Central memory CD8-positive, alpha-beta T cell (primary cell): ENCODE data around the gene MAGEA4.

Source experiments
- ATAC-seq: fragments of 150-1000 bp; cut with Tn5 transposase; replicated peaks from 2 replicates; pipeline ENCODE4 v1.10.0; 2022; ENCODE audit warnings: mild to moderate bottlenecking, moderate FRiP score, moderate number of reproducible peaks; ENCODE audit not compliant: poor library complexity, severe bottlenecking; ENCODE audit errors: extremely low read depth
- DNase-seq, 2 donors: peaks; one replicate each; pipeline ENCODE4 v3.0.0; 2021; ENCODE audit warnings: low spot score in 2 of 2
- H3K27ac Mint-ChIP-seq: one replicate; pipeline ENCODE4 v1.8.0; 2022; ENCODE audit warnings: low read depth, mild to moderate bottlenecking, moderate library complexity, mixed read lengths
- H3K27me3 Mint-ChIP-seq: one replicate; pipeline ENCODE4 v1.8.0; 2022; ENCODE audit warnings: mixed read lengths
- H3K36me3 Mint-ChIP-seq: one replicate; pipeline ENCODE4 v1.8.0; 2022; ENCODE audit warnings: mild to moderate bottlenecking, moderate library complexity, mixed read lengths; ENCODE audit not compliant: insufficient read depth
- H3K4me1 Mint-ChIP-seq: one replicate; pipeline ENCODE4 v1.8.0; 2022; ENCODE audit warnings: mixed read lengths
- H3K4me3 Mint-ChIP-seq: one replicate; pipeline ENCODE4 v1.8.0; 2022; ENCODE audit warnings: mild to moderate bottlenecking, moderate library complexity, mixed read lengths
- H3K9me3 Mint-ChIP-seq: one replicate; pipeline ENCODE4 v1.8.0; 2022; ENCODE audit warnings: mixed read lengths

Gene MAGEA4, protein sequence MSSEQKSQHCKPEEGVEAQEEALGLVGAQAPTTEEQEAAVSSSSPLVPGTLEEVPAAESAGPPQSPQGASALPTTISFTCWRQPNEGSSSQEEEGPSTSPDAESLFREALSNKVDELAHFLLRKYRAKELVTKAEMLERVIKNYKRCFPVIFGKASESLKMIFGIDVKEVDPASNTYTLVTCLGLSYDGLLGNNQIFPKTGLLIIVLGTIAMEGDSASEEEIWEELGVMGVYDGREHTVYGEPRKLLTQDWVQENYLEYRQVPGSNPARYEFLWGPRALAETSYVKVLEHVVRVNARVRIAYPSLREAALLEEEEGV

DNA sequence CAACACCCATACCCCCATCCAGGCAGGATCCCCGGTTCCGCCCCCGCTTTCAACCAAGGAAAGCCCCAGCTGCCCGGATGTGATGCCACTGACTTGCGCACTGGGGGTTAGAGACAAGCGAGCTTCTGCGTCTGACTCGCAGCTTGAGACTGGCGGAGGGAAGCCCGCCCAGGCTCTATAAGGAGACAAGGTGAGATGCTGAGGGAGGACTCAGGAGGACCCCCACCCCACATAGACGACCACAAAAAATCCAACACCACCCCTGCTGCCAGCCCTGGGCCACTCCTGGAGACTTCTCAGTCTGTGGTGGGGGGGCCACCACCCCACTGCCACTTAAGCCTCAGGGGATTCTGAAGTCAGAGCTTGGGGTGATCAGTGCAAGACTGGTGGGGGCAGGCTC is at the start of gene MAGEA4:
Gene MAGEA4, plus strand, starts transcription at position 110 of the 400 bp plus-strand sequence. CDS start 10,776 bp downstream, outside the sequence.
- ATAC-seq = no peak
- H3K4me3 Mint-ChIP-seq = no peak within 1 kb of the TSS
- H3K9me3 Mint-ChIP-seq = no peaks in the 10 kb centered on the region

DNA sequence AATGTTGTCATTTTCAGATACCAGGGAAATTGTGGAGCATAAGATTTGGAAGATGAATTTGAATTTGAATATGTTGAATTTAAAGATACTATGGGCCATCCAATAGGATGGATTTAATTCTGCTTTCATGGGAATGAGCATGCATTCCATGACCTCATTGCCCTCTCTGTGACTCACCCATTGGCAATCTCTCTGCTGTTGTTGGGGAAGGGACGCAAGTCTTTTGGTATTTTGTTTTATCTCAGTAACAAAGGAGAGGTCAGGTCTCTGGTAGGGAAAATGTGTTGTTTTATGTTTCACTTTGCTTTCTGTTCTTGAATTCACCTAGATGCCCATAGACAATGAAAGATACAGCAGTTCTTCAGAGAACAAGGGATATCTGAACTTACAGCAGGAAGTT is 42.1 kb upstream of the MAGEA4 start:
- H3K4me3 Mint-ChIP-seq = no peak overlapping the region
- H3K4me1 Mint-ChIP-seq = no peaks in the 10 kb centered on the region
- no peak for ATAC-seq
- H3K36me3 Mint-ChIP-seq = no peaks in the 10 kb centered on the region
- H3K27me3 Mint-ChIP-seq = no peaks in the 10 kb centered on the region
- DNase-seq = no peak
- H3K27ac Mint-ChIP-seq = no peak overlapping the region
- peaks cover 13% of the 10 kb centered on the region for H3K9me3 Mint-ChIP-seq

More for the DNA sequence above, at the start of gene MAGEA4:
- H3K36me3 Mint-ChIP-seq = no peaks in the 10 kb centered on the region
- H3K27me3 Mint-ChIP-seq = no peaks in the 10 kb centered on the region
- H3K4me1 Mint-ChIP-seq = no peaks in the 10 kb centered on the region
- H3K27ac Mint-ChIP-seq = no peak within 1 kb of the TSS
- no peak for DNase-seq

- no peaks in the 10 kb centered on the region for H3K36me3 Mint-ChIP-seq
- no peaks in the 10 kb centered on the region for H3K4me1 Mint-ChIP-seq
- H3K27ac Mint-ChIP-seq = no peak overlapping the region
- no peaks in the 10 kb centered on the region for H3K27me3 Mint-ChIP-seq
- DNase-seq = no peak
- H3K4me3 Mint-ChIP-seq = no peak overlapping the region
- ATAC-seq = no peak
- peaks cover 13% of the 10 kb centered on the region for H3K9me3 Mint-ChIP-seq
These were observed 41.4 kb upstream of the MAGEA4 start for GRCh38 chrX:151871244-151871643.

- no peaks in the 10 kb centered on the region for H3K27me3 Mint-ChIP-seq
- H3K4me1 Mint-ChIP-seq = no peaks in the 10 kb centered on the region
- ATAC-seq (no peak), DNase-seq (no peak)
- no peak overlapping the region for H3K27ac Mint-ChIP-seq
- peaks cover 13% of the 10 kb centered on the region for H3K9me3 Mint-ChIP-seq
- H3K36me3 Mint-ChIP-seq = no peaks in the 10 kb centered on the region
- H3K4me3 Mint-ChIP-seq = no peak overlapping the region
These were observed 39.6 kb upstream of the MAGEA4 start for GRCh38 chrX:151873096-151873495.

- Mint-ChIP-seq H3K9me3 (peaks cover 8% of the 10 kb centered on the region), H3K4me1 (no peaks in the 10 kb centered on the region), H3K4me3 (no peak overlapping the region), H3K27me3 (no peaks in the 10 kb centered on the region), H3K36me3 (no peaks in the 10 kb centered on the region), H3K27ac (no peak overlapping the region)
- ATAC-seq (no peak), DNase-seq (no peak)
These were observed 37.2 kb upstream of the MAGEA4 start for GRCh38 chrX:151875270-151876026.

DNA sequence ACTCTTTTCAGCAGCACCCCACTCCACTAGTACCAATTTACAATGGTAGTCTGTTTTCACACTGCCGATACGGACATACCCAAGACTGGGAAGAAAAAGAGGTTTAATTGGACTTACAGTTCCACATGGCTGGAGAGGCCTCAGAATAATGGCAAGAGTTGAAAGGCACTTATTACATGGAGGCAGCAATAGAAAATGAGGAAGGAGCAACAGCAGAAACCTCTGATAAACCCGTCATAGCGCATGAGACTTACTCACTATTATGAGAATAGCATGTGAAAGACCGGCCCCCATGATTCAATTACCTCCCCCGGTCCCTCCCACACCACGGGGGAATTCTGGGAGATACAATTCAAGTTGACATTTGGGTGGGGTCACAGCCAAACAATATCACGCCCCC is 34.1 kb upstream of the MAGEA4 start:
- H3K27me3 Mint-ChIP-seq = no peaks in the 10 kb centered on the region
- no peak for ATAC-seq
- DNase-seq = no peak
- H3K9me3 Mint-ChIP-seq = no peaks in the 10 kb centered on the region
- no peaks in the 10 kb centered on the region for H3K36me3 Mint-ChIP-seq
- H3K4me3 Mint-ChIP-seq = no peak overlapping the region
- no peak overlapping the region for H3K27ac Mint-ChIP-seq
- no peaks in the 10 kb centered on the region for H3K4me1 Mint-ChIP-seq

- ATAC-seq (no peak), DNase-seq (no peak)
- H3K9me3 Mint-ChIP-seq = no peaks in the 10 kb centered on the region
- no peak overlapping the region for H3K4me3 Mint-ChIP-seq
- no peaks in the 10 kb centered on the region for H3K36me3 Mint-ChIP-seq
- no peaks in the 10 kb centered on the region for H3K4me1 Mint-ChIP-seq
- H3K27ac Mint-ChIP-seq = no peak overlapping the region
- H3K27me3 Mint-ChIP-seq = no peaks in the 10 kb centered on the region
These were observed 32.8 kb upstream of the MAGEA4 start for GRCh38 chrX:151879856-151880255.

DNA sequence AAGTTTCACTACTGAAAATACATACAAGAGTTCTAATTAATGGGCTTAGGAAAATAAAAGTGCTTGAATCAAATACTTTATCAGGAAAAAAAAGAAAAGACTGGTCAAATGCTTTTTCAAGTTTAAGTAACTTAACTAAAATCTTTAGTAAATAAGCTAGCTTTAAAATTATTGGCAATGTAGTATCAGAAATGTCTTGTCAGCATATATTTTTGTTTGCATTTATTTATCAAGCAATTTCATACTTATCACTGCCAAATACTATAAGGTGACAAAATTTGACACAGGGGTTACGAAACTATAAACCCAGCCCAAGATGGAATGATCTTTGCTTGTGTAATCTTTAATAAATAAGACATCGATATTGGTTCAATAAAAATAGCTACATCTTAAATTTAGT is 31.8 kb upstream of the MAGEA4 start:
- Mint-ChIP-seq H3K36me3 (no peaks in the 10 kb centered on the region), H3K27me3 (no peaks in the 10 kb centered on the region), H3K27ac (no peak overlapping the region), H3K4me3 (no peak overlapping the region), H3K9me3 (no peaks in the 10 kb centered on the region), H3K4me1 (no peaks in the 10 kb centered on the region)
- ATAC-seq (no peak), DNase-seq (no peak)

- H3K4me3 Mint-ChIP-seq = no peak overlapping the region
- ATAC-seq (no peak), DNase-seq (no peak)
- H3K4me1 Mint-ChIP-seq = no peaks in the 10 kb centered on the region
- no peaks in the 10 kb centered on the region for H3K36me3 Mint-ChIP-seq
- no peak overlapping the region for H3K27ac Mint-ChIP-seq
- no peaks in the 10 kb centered on the region for H3K27me3 Mint-ChIP-seq
- H3K9me3 Mint-ChIP-seq = no peaks in the 10 kb centered on the region
These were observed 23.3 kb upstream of the MAGEA4 start for GRCh38 chrX:151889421-151889820.

DNA sequence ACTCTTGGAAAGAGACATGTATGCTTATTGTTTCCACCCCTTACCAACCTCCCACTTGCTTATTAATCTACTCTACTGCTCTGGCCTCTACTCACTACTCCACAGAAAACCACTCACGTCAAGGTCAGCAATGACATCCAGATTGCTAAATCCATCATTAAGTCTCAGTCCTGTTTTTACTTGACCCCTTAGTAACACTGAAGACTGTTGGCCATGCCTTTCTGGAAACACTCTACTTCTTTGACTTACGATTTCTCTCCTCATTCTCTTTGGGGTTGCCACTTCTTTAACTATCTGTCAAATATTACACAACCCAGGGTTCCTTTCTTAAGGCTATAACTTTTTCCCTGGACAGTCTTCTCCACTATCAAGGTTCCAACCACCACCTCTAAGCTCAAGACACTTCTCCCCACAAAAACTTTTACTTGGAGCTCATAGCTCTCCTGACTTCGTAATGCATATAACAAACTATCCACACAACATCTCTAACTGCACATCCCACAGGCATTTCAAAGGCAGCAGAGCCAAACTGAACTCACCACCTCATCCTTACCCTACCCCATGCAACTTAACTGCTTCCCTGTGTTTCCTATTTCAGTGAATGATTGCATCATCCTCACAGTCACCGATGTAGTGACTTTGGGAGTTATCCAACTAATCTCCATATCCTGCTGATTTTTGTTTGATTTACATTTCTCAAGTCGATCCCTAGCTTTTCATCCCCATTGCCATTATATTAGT is 15.8 kb upstream of the MAGEA4 start:
- no peak for DNase-seq
- Mint-ChIP-seq H3K36me3 (no peaks in the 10 kb centered on the region), H3K27me3 (no peaks in the 10 kb centered on the region), H3K4me1 (no peaks in the 10 kb centered on the region), H3K9me3 (no peaks in the 10 kb centered on the region), H3K27ac (no peak overlapping the region), H3K4me3 (no peak overlapping the region)
- no peak for ATAC-seq

GRCh38 chrX:151899622-151900021 is 13.1 kb upstream of the MAGEA4 start:
- Mint-ChIP-seq H3K9me3 (no peaks in the 10 kb centered on the region), H3K4me3 (no peak overlapping the region), H3K4me1 (no peaks in the 10 kb centered on the region), H3K36me3 (no peaks in the 10 kb centered on the region), H3K27ac (no peak overlapping the region), H3K27me3 (no peaks in the 10 kb centered on the region)
- no peak for DNase-seq
- no peak for ATAC-seq

GRCh38 chrX:151901826-151902225 is 10.9 kb upstream of the MAGEA4 start:
- no peak for DNase-seq
- no peak for ATAC-seq
- no peak overlapping the region for H3K27ac Mint-ChIP-seq
- H3K9me3 Mint-ChIP-seq = no peaks in the 10 kb centered on the region
- no peaks in the 10 kb centered on the region for H3K36me3 Mint-ChIP-seq
- H3K4me3 Mint-ChIP-seq = no peak overlapping the region
- H3K27me3 Mint-ChIP-seq = no peaks in the 10 kb centered on the region
- no peaks in the 10 kb centered on the region for H3K4me1 Mint-ChIP-seq
